ENCODE data around the gene RAMAC. TPM values are rescaled to one million over a fixed set of nuclear protein-coding genes. Genes with fewer than 3 reads are reported as not detected.

Gene RAMAC
- total and polyA plus RNA-seq, 4 donors: 15.6 to 28.6 (median 20.8) TPM

DNA sequence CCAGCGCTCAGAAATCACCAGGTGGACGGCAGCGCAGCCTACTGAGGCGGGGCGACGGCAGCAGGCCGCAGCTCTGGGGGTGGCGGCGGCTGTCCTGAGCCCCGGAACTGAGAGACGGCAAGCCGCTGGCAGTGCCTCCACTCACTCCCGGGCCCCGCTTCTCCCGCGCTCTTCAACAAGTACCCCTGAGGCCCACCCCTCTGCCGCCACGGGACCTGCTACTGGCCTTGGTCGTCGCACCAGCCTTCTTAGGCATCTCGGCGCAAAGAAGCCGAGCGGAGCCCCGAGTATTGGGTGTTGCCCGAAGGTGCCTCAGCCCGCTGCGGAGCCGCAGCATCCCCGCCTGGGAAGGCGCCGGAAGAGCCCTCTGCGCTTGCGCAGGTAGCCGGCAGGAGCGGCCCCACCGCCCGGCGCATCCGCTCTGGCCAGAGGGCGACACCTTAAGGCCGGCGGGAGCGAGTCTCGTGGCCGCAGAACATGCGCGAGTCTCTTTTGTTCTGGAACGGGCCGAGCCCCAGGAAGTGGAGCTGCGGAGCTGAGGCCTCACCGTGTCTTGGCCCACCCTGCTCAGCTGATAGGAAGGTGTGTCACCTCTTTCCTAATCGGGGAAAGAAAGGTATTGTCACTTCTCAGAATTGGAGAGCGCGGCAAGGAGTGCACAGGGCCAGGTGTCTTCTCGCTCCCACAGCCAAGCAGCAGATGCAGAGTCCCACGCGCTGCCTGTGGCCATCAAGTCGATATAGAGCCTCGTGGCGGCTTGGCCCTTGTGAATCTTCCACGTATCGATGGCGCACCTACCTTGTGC, 25.5 kb downstream of the RAMAC start, which contains the start of gene C15orf40:
TSS of gene C15orf40 (minus strand) at position 369 of the 805 bp plus-strand sequence. CDS start at position 337, 32 bp downstream.
- ATAC-seq (ENCODE audit: insufficient read depth, low FRiP score) (peak; percentile 99), DNase-seq (peak; percentile 91 to 95 (median 93))
- H3K27ac ChIP-seq (ENCODE audit: low read depth in 1 of 2, low read length in 1 of 2): peak within 1 kb of the TSS; percentile 58 to 83

GRCh38 chr15:83012076-83012426, 26.0 kb downstream of the RAMAC start:
- no peaks in the 10 kb centered on the region for H3K27me3 ChIP-seq (ENCODE audit: control insufficient read depth in 3 of 3, insufficient read depth in 3 of 3, low read length in 2 of 3)
- peaks cover 0 to 26% (median 8%) of the 10 kb centered on the region in 5 donors for H3K4me1 ChIP-seq (ENCODE audit: control insufficient read depth in 5 of 5, insufficient read depth in 5 of 5, low read length in 5 of 5)
- WGBS, 2 donors: 39 to 55% methylated on average over 9 of the region's 9 CpGs
- H3K27ac ChIP-seq (ENCODE audit: low read depth in 1 of 2, low read length in 1 of 2): peak overlapping the region in 1 of 2 donors; percentile 83
- no peaks in the 10 kb centered on the region for H3K9me3 ChIP-seq (ENCODE audit: control insufficient read depth in 4 of 4, insufficient read depth in 3 of 4, low read length in 3 of 4)
- ATAC-seq (ENCODE audit: insufficient read depth, low FRiP score) (no peak), DNase-seq (no peak)
- no peak overlapping the region for H3K4me3 ChIP-seq
- H3K9ac ChIP-seq (ENCODE audit: insufficient read depth in 1 of 2, low read length in 2 of 2): peak overlapping the region in 1 of 2 donors; percentile 61
- TF ChIP-seq CTCF (IDR thresholded peaks at IDR 0.05; ENCODE audit: control extremely low read depth, extremely low read depth): no peak
- H3K36me3 ChIP-seq (ENCODE audit: control insufficient read depth in 4 of 4, insufficient read depth in 4 of 4, low read length in 4 of 4): peaks cover 5 to 16% (median 10%) of the 10 kb centered on the region in 4 donors

More for the DNA sequence above, 25.5 kb downstream of the RAMAC start, which contains the start of gene C15orf40:
- Histone ChIP-seq H3K4me1 (ENCODE audit: control insufficient read depth in 5 of 5, insufficient read depth in 5 of 5, low read length in 5 of 5) (peaks cover 0 to 26% (median 8%) of the 10 kb centered on the region in 5 donors), H3K36me3 (ENCODE audit: control insufficient read depth in 4 of 4, insufficient read depth in 4 of 4, low read length in 4 of 4) (peaks cover 5 to 15% (median 10%) of the 10 kb centered on the region in 4 donors), H3K9ac (ENCODE audit: insufficient read depth in 1 of 2, low read length in 2 of 2) (peak within 1 kb of the TSS in 1 of 2 donors; percentile 61), H3K27me3 (ENCODE audit: control insufficient read depth in 3 of 3, insufficient read depth in 3 of 3, low read length in 2 of 3) (no peaks in the 10 kb centered on the region), H3K4me3 (peak within 1 kb of the TSS; percentile 100), H3K9me3 (ENCODE audit: control insufficient read depth in 4 of 4, insufficient read depth in 3 of 4, low read length in 3 of 4) (no peaks in the 10 kb centered on the region)
- peak; percentile 85 for TF ChIP-seq CTCF (IDR thresholded peaks at IDR 0.05; ENCODE audit: control extremely low read depth, extremely low read depth)
- 0 to 2% methylated on average over 59 to 64 of the region's 64 CpGs for WGBS, 2 donors

GRCh38 chr15:83012636-83013035, 26.6 kb downstream of the RAMAC start:
- WGBS, 2 donors: 74 to 80% methylated on average over 6 of the region's 6 CpGs
- Histone ChIP-seq H3K36me3 (ENCODE audit: control insufficient read depth in 4 of 4, insufficient read depth in 4 of 4, low read length in 4 of 4) (peaks cover 3 to 14% (median 10%) of the 10 kb centered on the region in 4 donors), H3K9ac (ENCODE audit: insufficient read depth in 1 of 2, low read length in 2 of 2) (no peak overlapping the region), H3K4me3 (no peak overlapping the region), H3K4me1 (ENCODE audit: control insufficient read depth in 5 of 5, insufficient read depth in 5 of 5, low read length in 5 of 5) (peaks cover 0 to 26% (median 8%) of the 10 kb centered on the region in 5 donors), H3K27ac (ENCODE audit: low read depth in 1 of 2, low read length in 1 of 2) (no peak overlapping the region), H3K9me3 (ENCODE audit: control insufficient read depth in 4 of 4, insufficient read depth in 3 of 4, low read length in 3 of 4) (no peaks in the 10 kb centered on the region), H3K27me3 (ENCODE audit: control insufficient read depth in 3 of 3, insufficient read depth in 3 of 3, low read length in 2 of 3) (no peaks in the 10 kb centered on the region)
- TF ChIP-seq CTCF (IDR thresholded peaks at IDR 0.05; ENCODE audit: control extremely low read depth, extremely low read depth): no peak
- DNase-seq: no peak
- no peak for ATAC-seq (ENCODE audit: insufficient read depth, low FRiP score)

Data from lung (tissue), 12 donors.